Keratinocyte (primary cell): ENCODE results near the gene TTC16. TPM values are rescaled to one million over a fixed set of nuclear protein-coding genes. Genes with fewer than 3 reads are reported as not detected.

Experiments
- DNase-seq: peaks from one replicate; pipeline ENCODE4 v3.0.0-alpha.2; 2011; ENCODE audit warnings: low read depth, missing footprints, low spot score
- FAIRE-seq: peaks from 2 replicates; lab custom pipeline; 2011; peaks lifted over from hg19 to GRCh38; lab: Jason Lieb, UNC
- H2AFZ ChIP-seq: 2 replicates; pipeline ENCODE4 v1.6.0; 2012; ENCODE audit warnings: low read length, control low read depth, inconsistent platforms; ENCODE audit not compliant: control insufficient read depth
- H3K27ac ChIP-seq: 2 replicates; pipeline ENCODE4 v1.5.1; 2011; ENCODE audit warnings: low read length; ENCODE audit not compliant: control insufficient read depth, insufficient read depth
- H3K27me3 ChIP-seq: 3 replicates; pipeline ENCODE4 v1.6.0; 2011; ENCODE audit warnings: low read length; ENCODE audit not compliant: control insufficient read depth, insufficient read depth; ENCODE audit errors: extremely low read depth
- H3K36me3 ChIP-seq, 2 experiments: 2 replicates in 1 of 2; 3 replicates in 1 of 2; pipeline ENCODE4 v1.5.1; 2011; ENCODE audit warnings: low read length in 2 of 2, mild to moderate bottlenecking in 1 of 2; ENCODE audit not compliant: control insufficient read depth in 2 of 2, insufficient read depth in 2 of 2; ENCODE audit errors: extremely low read depth in 1 of 2
- H3K4me1 ChIP-seq: 3 replicates; pipeline ENCODE4 v1.5.1; 2011; ENCODE audit warnings: low read length; ENCODE audit not compliant: control insufficient read depth, insufficient read depth; ENCODE audit errors: extremely low read depth
- H3K4me2 ChIP-seq: 3 replicates; pipeline ENCODE4 v1.6.0; 2011; ENCODE audit warnings: low read depth, low read length; ENCODE audit not compliant: control insufficient read depth, insufficient read depth; ENCODE audit errors: extremely low read depth
- H3K4me3 ChIP-seq, 3 experiments: fragments of 200-600 bp in 1 of 3; sonication (generic) in 1 of 3; 2 replicates in 2 of 3; 3 replicates in 1 of 3; pipeline ENCODE4 v1.5.1; 2011 to 2016; ENCODE audit warnings: low read length in 3 of 3, mild to moderate bottlenecking in 3 of 3, control low read depth in 2 of 3, inconsistent platforms in 1 of 3, low read depth in 1 of 3, mixed read lengths in 1 of 3, mixed run types in 1 of 3, moderate library complexity in 1 of 3; ENCODE audit not compliant: control insufficient read depth in 2 of 3, insufficient read depth in 2 of 3; ENCODE audit errors: extremely low read depth in 1 of 3
- H3K79me2 ChIP-seq: 2 replicates; pipeline ENCODE4 v1.6.0; 2012; ENCODE audit warnings: low read length; ENCODE audit not compliant: control insufficient read depth, insufficient read depth
- H3K9ac ChIP-seq: 3 replicates; pipeline ENCODE4 v1.6.0; 2011; ENCODE audit warnings: low read length; ENCODE audit not compliant: control insufficient read depth, insufficient read depth; ENCODE audit errors: extremely low read depth
- H3K9me1 ChIP-seq: 3 replicates; pipeline ENCODE4 v1.6.0; 2011; ENCODE audit warnings: low read length; ENCODE audit not compliant: control insufficient read depth, insufficient read depth; ENCODE audit errors: extremely low read depth
- H3K9me3 ChIP-seq: 2 replicates; pipeline ENCODE4 v1.5.1; 2012; ENCODE audit warnings: low read depth, low read length; ENCODE audit not compliant: control insufficient read depth
- H4K20me1 ChIP-seq: 3 replicates; pipeline ENCODE4 v1.6.0; 2011; ENCODE audit warnings: low read length; ENCODE audit not compliant: control insufficient read depth, insufficient read depth; ENCODE audit errors: extremely low read depth
- CTCF ChIP-seq, 3 experiments: IDR thresholded peaks in 1 of 3; conservative IDR thresholded peaks in 1 of 3; optimal IDR thresholded peaks in 1 of 3; 2 replicates in 2 of 3; 3 replicates in 1 of 3; pipeline versions ENCODE3 to v1.5.1; 2011; ENCODE audit warnings: low read length in 3 of 3, mild to moderate bottlenecking in 3 of 3, moderate library complexity in 2 of 3, control low read depth in 1 of 3, inconsistent platforms in 1 of 3; ENCODE audit not compliant: insufficient read depth in 2 of 3; ENCODE audit errors: extremely low read depth in 1 of 3
- EZH2 ChIP-seq: IDR thresholded peaks from one replicate; pipeline ENCODE4 v1.6.1; 2012; ENCODE audit warnings: inconsistent platforms, mild to moderate bottlenecking, low read length, moderate library complexity
- dilution Hi-C: fragments of 300-500 bp; cut with MboI; formaldehyde crosslinking; loops from one replicate; pipeline ENCODE4 v1.7.0; 2020; ENCODE audit warnings: low sequenced_read_pairs; ENCODE audit not compliant: extremely low pct_ligation_motif_present
- polyA plus RNA-seq, 5 experiments: library from polyadenylated mRNA; depleted of rRNA in 3 of 5; stranded (reverse) in 3 of 5; stranded (forward) in 1 of 5; unstranded in 1 of 5; fragments of >200 nt; gene quantifications; 1 replicate in 1 of 5; 2 replicates in 3 of 5; 3 replicates in 1 of 5; pipeline versions ENCODE4 v1.2.1 to v1.2.3, GENCODE V29; 2011 to 2012; ENCODE audit warnings: missing spikeins in 2 of 5, low read depth in 1 of 5, low replicate concordance in 1 of 5

Gene TTC16
- polyA plus RNA-seq, 1 donor (not counting 4 experiments of a cell fraction or from before 2014, with no cell fraction given) = not detected

- no peak overlapping the region for H3K27ac ChIP-seq
- no peak overlapping the region for H2AFZ ChIP-seq
- H3K9me1 ChIP-seq = no peaks in the 10 kb centered on the region
- H3K9me3 ChIP-seq = no peaks in the 10 kb centered on the region
- no peak overlapping the region for H3K9ac ChIP-seq
- H3K36me3 ChIP-seq = no peaks in the 10 kb centered on the region
- no peak overlapping the region for H3K4me3 ChIP-seq
- H4K20me1 ChIP-seq = no peaks in the 10 kb centered on the region
- DNase-seq = no peak
- FAIRE-seq = no peak
- H3K4me1 ChIP-seq = peaks cover 14% of the 10 kb centered on the region
- H3K79me2 ChIP-seq = no peaks in the 10 kb centered on the region
- dilution Hi-C loops = no loop called here
- TF ChIP-seq CTCF (optimal IDR thresholded peaks at IDR 0.05 in 1 of 3, IDR thresholded peaks at IDR 0.05 in 1 of 3, conservative IDR thresholded peaks at IDR 0.05 in 1 of 3; ENCODE audit: extremely low read depth in 1 of 3, insufficient read depth in 2 of 3, low read length in 3 of 3) = no peak
- no peak for TF ChIP-seq EZH2
- H3K27me3 ChIP-seq = no peaks in the 10 kb centered on the region
- no peak overlapping the region for H3K4me2 ChIP-seq
Measured at GRCh38 chr9:127722055-127722745, 6.3 kb downstream of the TTC16 start.

GRCh38 chr9:127723013-127723412, 7.1 kb downstream of the TTC16 start:
- TF ChIP-seq CTCF (optimal IDR thresholded peaks at IDR 0.05 in 1 of 3, IDR thresholded peaks at IDR 0.05 in 1 of 3, conservative IDR thresholded peaks at IDR 0.05 in 1 of 3; ENCODE audit: extremely low read depth in 1 of 3, insufficient read depth in 2 of 3, low read length in 3 of 3) = no peak
- no peak for TF ChIP-seq EZH2
- Histone ChIP-seq H3K4me2 (peak overlapping the region; percentile 19), H3K9ac (no peak overlapping the region), H3K79me2 (no peaks in the 10 kb centered on the region), H3K9me3 (no peaks in the 10 kb centered on the region), H3K27me3 (no peaks in the 10 kb centered on the region), H2AFZ (no peak overlapping the region), H3K4me3 (no peak overlapping the region), H3K4me1 (peaks cover 14% of the 10 kb centered on the region), H4K20me1 (no peaks in the 10 kb centered on the region), H3K9me1 (no peaks in the 10 kb centered on the region), H3K27ac (no peak overlapping the region), H3K36me3 (no peaks in the 10 kb centered on the region)
- dilution Hi-C loops = no loop called here
- DNase-seq = no peak
- FAIRE-seq = peak; percentile 36
